Pancreas (tissue), 10 donors: ENCODE results near the gene CD300A. TPM values are rescaled to one million over a fixed set of nuclear protein-coding genes. Genes with fewer than 3 reads are reported as not detected.

ENCODE experiments used
- ATAC-seq, 4 donors: fragments of 200-7000 bp; cut with Tn5 transposase; one replicate each; pipeline versions ENCODE4 v1.8.0 to v1.9.1; 2020; ENCODE audit warnings: mild to moderate bottlenecking in 4 of 4, moderate library complexity in 4 of 4
- DNase-seq, 6 donors: peaks; one replicate each; pipeline ENCODE4 v3.0.0-alpha.2; 2020
- FAIRE-seq: peaks from 2 replicates; lab custom pipeline; 2012; peaks lifted over from hg19 to GRCh38; lab: Jason Lieb, UNC
- H3K27ac ChIP-seq, 4 donors: fragments of 200-600 bp; sonication (generic); 1 replicate in 3 of 4; 2 replicates in 1 of 4; pipeline versions ENCODE4 v1.5.0 to v1.8.0; 2020
- H3K27me3 ChIP-seq, 4 donors: fragments of 200-600 bp; one replicate each; pipeline ENCODE4 v1.8.0; 2021
- H3K36me3 ChIP-seq, 3 donors: fragments of 200-600 bp; sonication (generic) in 1 of 3; one replicate each; pipeline versions ENCODE4 v1.5.0 to v1.8.0; 2020 to 2021
- H3K4me1 ChIP-seq, 3 donors: fragments of 200-600 bp; one replicate each; pipeline ENCODE4 v1.8.0; 2021
- H3K4me3 ChIP-seq, 4 donors: fragments of 200-600 bp; sonication (generic) in 2 of 4; one replicate each; pipeline versions ENCODE4 v1.5.0 to v1.8.0; 2020 to 2021
- H3K9me3 ChIP-seq, 4 donors: fragments of 200-600 bp; one replicate each; pipeline ENCODE4 v1.8.0; 2021
- CTCF ChIP-seq, 4 donors: fragments of 200-600 bp; sonication (generic) in 3 of 4; IDR thresholded peaks; one replicate each; pipeline versions ENCODE4 v1.5.0 to v1.8.0; 2021; ENCODE audit warnings: antibody characterized with exemption in 4 of 4
- WGBS, 2 donors: extraction: QIAGEN DNeasy Blood & Tissue Kit; methylation state at CpG; one replicate each; pipeline ENCODE4 v1.1.7; 2013; 5-methylcytosine and 5-hydroxymethylcytosine counted together
- intact Hi-C, 3 donors: fragments of 100-400 bp; cut with DNase I; formaldehyde crosslinking; loops; one replicate each; pipeline versions ENCODE4 v1.11.1 to v1.14.2; 2022
- polyA plus RNA-seq, 2 donors: library from polyadenylated mRNA; stranded (reverse); fragments of 200-250 nt; gene quantifications; one replicate each; pipeline ENCODE4 v1.2.3, GENCODE V29; 2013
- total RNA-seq, 6 donors: library from RNA; stranded (reverse); fragmentation: NEBNext Ultra II Directional in 4 of 6; extraction: Animal tissue kit (Norgen Biotek cat#: 25700) in 4 of 6; gene quantifications; one replicate each; pipeline versions ENCODE4 v1.2.1 to v1.2.4, GENCODE V29; 2021 to 2023
- donor health status: healthy with polysubstance abuse.
- donor health status: DM: no; HTN: no; CAD: no; lungs with moderate emphysema.
- donor health status: DM: no; HTN: no; CAD: no.
- donor health status: control.
- donor health status: control.
- donor health status: Bipolar disorder and iron deficiency.
- donor health status: DM: yes; HTN: yes; CAD: no.
- donor health status: DM: no; HTN: no; CAD: no.
- donor health status: DM: no; HTN: no; CAD: no.
- donor health status: DM: yes; HTN: yes; CAD: no.

Gene CD300A
- total and polyA plus RNA-seq, 8 donors: 0.37 to 5.1 (median 1.2) TPM

- no peak for TF ChIP-seq CTCF (IDR thresholded peaks at IDR 0.05)
- no peak for FAIRE-seq
- 62 to 73% methylated on average over 5 of the region's 5 CpGs for WGBS, 2 donors
- no peaks in the 10 kb centered on the region for H3K9me3 ChIP-seq
- ATAC-seq: no peak
- H3K4me3 ChIP-seq: no peak overlapping the region
- intact Hi-C loops: no loop called here
- peaks cover 16 to 17% (median 17%) of the 10 kb centered on the region in 3 donors for H3K4me1 ChIP-seq
- H3K27me3 ChIP-seq: no peaks in the 10 kb centered on the region
- peaks cover 0 to 18% (median 4%) of the 10 kb centered on the region in 3 donors for H3K36me3 ChIP-seq
- no peak overlapping the region for H3K27ac ChIP-seq
- peak in 2 of 6 donors; percentile 35 to 58 for DNase-seq
Measured at GRCh38 chr17:74449773-74450172, 16.7 kb upstream of the CD300A start.

GRCh38 chr17:74450231-74450630, 16.2 kb upstream of the CD300A start:
- Histone ChIP-seq H3K27ac (no peak overlapping the region), H3K9me3 (no peaks in the 10 kb centered on the region), H3K36me3 (peaks cover 0 to 18% (median 4%) of the 10 kb centered on the region in 3 donors), H3K4me1 (peaks cover 13 to 18% (median 17%) of the 10 kb centered on the region in 3 donors), H3K4me3 (no peak overlapping the region), H3K27me3 (no peaks in the 10 kb centered on the region)
- no peak for ATAC-seq
- DNase-seq: no peak
- no peak for FAIRE-seq
- TF ChIP-seq CTCF (IDR thresholded peaks at IDR 0.05): no peak
- intact Hi-C loops: no loop called here
- WGBS, 2 donors: 92 to 93% methylated on average over 3 of the region's 3 CpGs

- Histone ChIP-seq H3K9me3 (no peaks in the 10 kb centered on the region), H3K4me1 (peaks cover 13 to 18% (median 17%) of the 10 kb centered on the region in 3 donors), H3K36me3 (peaks cover 0 to 18% (median 4%) of the 10 kb centered on the region in 3 donors), H3K27me3 (no peaks in the 10 kb centered on the region), H3K27ac (no peak overlapping the region), H3K4me3 (no peak overlapping the region)
- DNase-seq (peak in 3 of 6 donors; percentile 13 to 45 (median 21)), ATAC-seq (no peak), FAIRE-seq (no peak)
- 90% methylated on average over 13 of the region's 13 CpGs for WGBS, 2 donors
- TF ChIP-seq CTCF (IDR thresholded peaks at IDR 0.05): no peak
- intact Hi-C loops: no loop called here
Measured at GRCh38 chr17:74450925-74451403, 15.5 kb upstream of the CD300A start.

- FAIRE-seq: no peak
- no peaks in the 10 kb centered on the region for H3K9me3 ChIP-seq
- H3K27me3 ChIP-seq: no peaks in the 10 kb centered on the region
- H3K27ac ChIP-seq: no peak overlapping the region
- no peak overlapping the region for H3K4me3 ChIP-seq
- 50 to 61% methylated on average over 5 to 6 of the region's 6 CpGs for WGBS, 2 donors
- no peak for TF ChIP-seq CTCF (IDR thresholded peaks at IDR 0.05)
- H3K36me3 ChIP-seq: peaks cover 0 to 18% (median 4%) of the 10 kb centered on the region in 3 donors
- peaks cover 13 to 18% (median 17%) of the 10 kb centered on the region in 3 donors for H3K4me1 ChIP-seq
- intact Hi-C loops: no loop called here
- ATAC-seq: no peak
- no peak for DNase-seq
Measured at GRCh38 chr17:74451557-74451956, 14.9 kb upstream of the CD300A start.
